Endothelial cell of umbilical vein (primary cell): ENCODE results near the gene HDGFL2. TPM values are rescaled to one million over a fixed set of nuclear protein-coding genes. Genes with fewer than 3 reads are reported as not detected.

ENCODE experiments used
- BruUV-seq: library from RNA; stranded (reverse); fragments of 400-500 nt; replicated peaks from 2 replicates; lab custom pipeline; 2021; lab: Mats Ljungman, UMichigan
- CTCF ChIA-PET: fragments of 300-600, 350-600 bp; sonication (Branson Sonifier 250); formaldehyde crosslinking; loops from one replicate; lab custom pipeline; 2021; ENCODE audit warnings: antibody characterized with exemption, inconsistent platforms; lab: Charles Lee
- POLR2A ChIA-PET: fragments of 300-600, 350-600 bp; sonication (Branson Sonifier 250); formaldehyde crosslinking; loops from one replicate; lab custom pipeline; 2021; ENCODE audit warnings: antibody characterized with exemption, inconsistent platforms; lab: Charles Lee
- DNase-seq: peaks from one replicate; pipeline ENCODE4 v3.0.0-alpha.2; 2011; ENCODE audit warnings: low read depth, low spot score
- FAIRE-seq: peaks from 2 replicates; lab custom pipeline; 2011; peaks lifted over from hg19 to GRCh38; lab: Jason Lieb, UNC
- H2AFZ ChIP-seq: 2 replicates; pipeline ENCODE4 v1.6.0; 2012; ENCODE audit warnings: low read depth, low read length, control low read depth, inconsistent platforms
- H3K27ac ChIP-seq: 2 replicates; pipeline ENCODE4 v1.5.1; 2011; ENCODE audit warnings: low read depth, mild to moderate bottlenecking, control low read depth, low read length, moderate library complexity; ENCODE audit not compliant: insufficient read depth
- H3K27me3 ChIP-seq, 2 experiments: 2 replicates each; pipeline versions ENCODE4 v1.6.0 to v1.6.1; 2011; ENCODE audit warnings: low read length in 2 of 2, mixed read lengths in 1 of 2; ENCODE audit not compliant: control insufficient read depth in 2 of 2, insufficient read depth in 2 of 2
- H3K36me3 ChIP-seq, 2 experiments: 2 replicates in 1 of 2; 3 replicates in 1 of 2; pipeline ENCODE4 v1.5.1; 2011; ENCODE audit warnings: low read length in 2 of 2, mild to moderate bottlenecking in 1 of 2, moderate library complexity in 1 of 2; ENCODE audit not compliant: control insufficient read depth in 2 of 2, insufficient read depth in 2 of 2; ENCODE audit errors: extremely low read depth in 1 of 2
- H3K4me1 ChIP-seq: 3 replicates; pipeline ENCODE4 v1.5.1; 2011; ENCODE audit warnings: mild to moderate bottlenecking, low read length; ENCODE audit not compliant: control insufficient read depth, insufficient read depth; ENCODE audit errors: extremely low read depth
- H3K4me2 ChIP-seq: 2 replicates; pipeline ENCODE4 v1.6.1; 2011; ENCODE audit warnings: low read length, control low read depth, mixed read lengths; ENCODE audit not compliant: insufficient read depth
- H3K4me3 ChIP-seq, 3 experiments: fragments of 200-600 bp in 1 of 3; sonication (generic), shearing (Covaris generic) in 1 of 3; replicated peaks in 1 of 3; 2 replicates each; pipeline ENCODE4 v1.5.1; 2011 to 2016; ENCODE audit warnings: control low read depth in 3 of 3, low read length in 3 of 3, mild to moderate bottlenecking in 2 of 3, inconsistent platforms in 1 of 3, low read depth in 1 of 3, moderate library complexity in 1 of 3; ENCODE audit not compliant: insufficient read depth in 1 of 3
- H3K79me2 ChIP-seq: 2 replicates; pipeline ENCODE4 v1.6.0; 2012; ENCODE audit warnings: low read length, inconsistent platforms; ENCODE audit not compliant: control insufficient read depth, insufficient read depth
- H3K9ac ChIP-seq: replicated peaks from 2 replicates; pipeline ENCODE3; 2011; ENCODE audit warnings: low read length, control low read depth; ENCODE audit not compliant: insufficient read depth; ENCODE audit errors: extremely low read depth
- H3K9me1 ChIP-seq: replicated peaks from 3 replicates; pipeline ENCODE4 v1.6.0; 2011; ENCODE audit warnings: mild to moderate bottlenecking, low read length; ENCODE audit not compliant: control insufficient read depth, insufficient read depth; ENCODE audit errors: extremely low read depth
- H3K9me3 ChIP-seq: replicated peaks from 2 replicates; pipeline ENCODE4 v1.5.1; 2012; ENCODE audit warnings: low read length, inconsistent platforms; ENCODE audit not compliant: control insufficient read depth, insufficient read depth
- H4K20me1 ChIP-seq: replicated peaks from 2 replicates; pipeline ENCODE3; 2011; ENCODE audit warnings: mild to moderate bottlenecking, low read length; ENCODE audit not compliant: control insufficient read depth, insufficient read depth; ENCODE audit errors: extremely low read depth
- CTCF ChIP-seq, 2 donors: IDR thresholded peaks; 1 replicate in 1 of 2; 2 replicates in 1 of 2; pipeline ENCODE4 v1.5.1; 2011; ENCODE audit warnings: low read length in 2 of 2, mild to moderate bottlenecking in 2 of 2, moderate library complexity in 2 of 2, control low read depth in 1 of 2, inconsistent platforms in 1 of 2, low read depth in 1 of 2; ENCODE audit not compliant: insufficient read depth in 1 of 2; ENCODE audit errors: extremely low read depth in 1 of 2
- EZH2 ChIP-seq: IDR thresholded peaks from 2 replicates; pipeline ENCODE4 v1.6.1; 2012; ENCODE audit warnings: borderline replicate concordance, low read depth, mild to moderate bottlenecking, moderate library complexity, low read length, inconsistent platforms; ENCODE audit not compliant: severe bottlenecking
- FOS ChIP-seq: IDR thresholded peaks from 2 replicates; pipeline ENCODE4 v1.6.1; 2011; ENCODE audit warnings: mild to moderate bottlenecking, low read length, moderate library complexity, borderline replicate concordance; ENCODE audit not compliant: insufficient read depth
- GATA2 ChIP-seq: IDR thresholded peaks from 2 replicates; pipeline ENCODE4 v1.7.0; 2011; ENCODE audit warnings: low read depth, mild to moderate bottlenecking, moderate library complexity, mixed read lengths, low read length; ENCODE audit not compliant: insufficient read length, insufficient read depth
- JUN ChIP-seq: IDR thresholded peaks from 2 replicates; pipeline ENCODE4 v1.6.1; 2011; ENCODE audit warnings: borderline replicate concordance, low read depth; ENCODE audit not compliant: insufficient read length, insufficient read depth
- MAX ChIP-seq: IDR thresholded peaks from 2 replicates; pipeline ENCODE4 v1.6.1; 2011; ENCODE audit not compliant: insufficient read depth, insufficient read length
- MYC ChIP-seq: IDR thresholded peaks from one replicate; pipeline ENCODE4 v1.6.1; 2011; ENCODE audit warnings: mild to moderate bottlenecking, low read depth, low read length
- POLR2A ChIP-seq: IDR thresholded peaks from 2 replicates; pipeline ENCODE4 v1.6.1; 2012; ENCODE audit warnings: low read depth, mild to moderate bottlenecking, control low read depth, low read length
- POLR2AphosphoS5 ChIP-seq: IDR thresholded peaks from 2 replicates; pipeline ENCODE4 v1.6.1; 2012; ENCODE audit warnings: low read depth, mild to moderate bottlenecking, control low read depth, low read length, moderate library complexity; ENCODE audit not compliant: insufficient read depth
- dilution Hi-C: fragments of 300-500 bp; cut with MboI; formaldehyde crosslinking; loops from one replicate; pipeline ENCODE4 v1.15.0; 2019; ENCODE audit warnings: low sequenced_read_pairs; ENCODE audit not compliant: extremely low pct_ligation_motif_present
- intact Hi-C: fragments of 100-400 bp; cut with micrococcal nuclease; formaldehyde crosslinking; loops from one replicate; pipeline ENCODE4 v1.10.0; 2022
- polyA plus RNA-seq, 4 experiments: library from polyadenylated mRNA; depleted of rRNA in 3 of 4; stranded (reverse) in 3 of 4; unstranded in 1 of 4; fragments of >200 nt; gene quantifications; 2 replicates each; pipeline versions ENCODE4 v1.2.1 to v1.2.3, GENCODE V29; 2011 to 2012; ENCODE audit warnings: missing spikeins in 1 of 4
- total RNA-seq: library from RNA; stranded (reverse); gene quantifications from 2 replicates; pipeline ENCODE4 v1.2.3, GENCODE V29; 2021

HDGFL2 gene
- total and polyA plus RNA-seq, 2 donors (not counting 3 experiments of a cell fraction or from before 2014, with no cell fraction given): 39.1 to 79.6 TPM

DNA sequence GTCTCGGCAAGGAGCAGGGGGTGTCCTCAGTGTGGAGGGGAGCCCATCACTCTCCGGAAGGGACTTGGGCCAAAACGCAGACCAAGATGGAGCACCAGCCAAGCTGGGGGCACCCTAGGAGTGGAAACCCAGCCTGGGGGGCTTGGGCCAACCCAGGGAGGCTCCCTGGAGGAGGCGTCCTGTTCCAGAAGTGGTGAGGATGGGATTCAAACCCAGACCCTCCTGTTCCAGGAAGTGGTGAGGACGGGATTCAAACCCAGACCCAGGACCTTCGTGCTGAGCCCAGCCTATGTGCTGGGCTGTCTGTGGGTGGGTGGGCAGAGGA, 47.0 kb downstream of the HDGFL2 start:
- H4K20me1 ChIP-seq: no peaks in the 10 kb centered on the region
- H3K4me2 ChIP-seq: no peak overlapping the region
- FAIRE-seq (no peak), DNase-seq (no peak)
- H2AFZ ChIP-seq: no peak overlapping the region
- no peak for TF ChIP-seq MAX
- no peak for TF ChIP-seq EZH2
- no peak for TF ChIP-seq GATA2
- no peak for TF ChIP-seq JUN
- TF ChIP-seq MYC: no peak
- no peak for TF ChIP-seq FOS
- TF ChIP-seq POLR2A: no peak
- TF ChIP-seq POLR2AphosphoS5: no peak
- TF ChIP-seq CTCF (IDR thresholded peaks at IDR 0.05; ENCODE audit: extremely low read depth in 1 of 2, insufficient read depth in 1 of 2, low read depth in 1 of 2, low read length in 2 of 2): no peak
- H3K9ac ChIP-seq: no peak overlapping the region
- ChIA-PET POLR2A (no interaction called here), CTCF (interaction anchor here (1.7 kb wide), 1 partner anchor 9 kb away, joined by 6 read pairs; no protein-coding TSS in a partner anchor)
- H3K9me3 ChIP-seq: no peaks in the 10 kb centered on the region
- H3K79me2 ChIP-seq: no peaks in the 10 kb centered on the region
- H3K27me3 ChIP-seq: no peaks in the 10 kb centered on the region
- no peak overlapping the region for H3K4me3 ChIP-seq
- no peak overlapping the region for H3K27ac ChIP-seq
- H3K9me1 ChIP-seq: no peaks in the 10 kb centered on the region
- intact Hi-C loops: no loop called here
- H3K4me1 ChIP-seq: no peaks in the 10 kb centered on the region
- no TSS peak for BruUV-seq
- H3K36me3 ChIP-seq: no peaks in the 10 kb centered on the region
- dilution Hi-C loops: no loop called here
